ENCODE results near the gene EXOC6B.

GRCh38 chr2:72457801-72458516 is 367.9 kb downstream of the EXOC6B start:
- no peak for TF ChIP-seq CTCF (IDR thresholded peaks at IDR 0.05 in 4 of 5, conservative IDR thresholded peaks at IDR 0.05 in 1 of 5)
- no peak for TF ChIP-seq POLR2A (IDR thresholded peaks at IDR 0.05)

All from gastrocnemius medialis (tissue), 4 donors.